Pancreas (tissue), 10 donors: ENCODE results near the gene LSM3. TPM values are rescaled to one million over a fixed set of nuclear protein-coding genes. Genes with fewer than 3 reads are reported as not detected.

Experiments
- ATAC-seq, 4 donors: fragments of 200-7000 bp; cut with Tn5 transposase; one replicate each; pipeline versions ENCODE4 v1.8.0 to v1.9.1; 2020; ENCODE audit warnings: mild to moderate bottlenecking in 4 of 4, moderate library complexity in 4 of 4
- DNase-seq, 6 donors: peaks; one replicate each; pipeline ENCODE4 v3.0.0-alpha.2; 2020
- FAIRE-seq: peaks from 2 replicates; lab custom pipeline; 2012; peaks lifted over from hg19 to GRCh38; lab: Jason Lieb, UNC
- H3K27ac ChIP-seq, 4 donors: fragments of 200-600 bp; sonication (generic); 1 replicate in 3 of 4; 2 replicates in 1 of 4; pipeline versions ENCODE4 v1.5.0 to v1.8.0; 2020
- H3K27me3 ChIP-seq, 4 donors: fragments of 200-600 bp; one replicate each; pipeline ENCODE4 v1.8.0; 2021
- H3K36me3 ChIP-seq, 3 donors: fragments of 200-600 bp; sonication (generic) in 1 of 3; one replicate each; pipeline versions ENCODE4 v1.5.0 to v1.8.0; 2020 to 2021
- H3K4me1 ChIP-seq, 3 donors: fragments of 200-600 bp; one replicate each; pipeline ENCODE4 v1.8.0; 2021
- H3K4me3 ChIP-seq, 4 donors: fragments of 200-600 bp; sonication (generic) in 2 of 4; one replicate each; pipeline versions ENCODE4 v1.5.0 to v1.8.0; 2020 to 2021
- H3K9me3 ChIP-seq, 4 donors: fragments of 200-600 bp; one replicate each; pipeline ENCODE4 v1.8.0; 2021
- CTCF ChIP-seq, 4 donors: fragments of 200-600 bp; sonication (generic) in 3 of 4; IDR thresholded peaks; one replicate each; pipeline versions ENCODE4 v1.5.0 to v1.8.0; 2021; ENCODE audit warnings: antibody characterized with exemption in 4 of 4
- WGBS, 2 donors: extraction: QIAGEN DNeasy Blood & Tissue Kit; methylation state at CpG; one replicate each; pipeline ENCODE4 v1.1.7; 2013; 5-methylcytosine and 5-hydroxymethylcytosine counted together
- intact Hi-C, 3 donors: fragments of 100-400 bp; cut with DNase I; formaldehyde crosslinking; loops; one replicate each; pipeline versions ENCODE4 v1.11.1 to v1.14.2; 2022
- polyA plus RNA-seq, 2 donors: library from polyadenylated mRNA; stranded (reverse); fragments of 200-250 nt; gene quantifications; one replicate each; pipeline ENCODE4 v1.2.3, GENCODE V29; 2013
- total RNA-seq, 6 donors: library from RNA; stranded (reverse); fragmentation: NEBNext Ultra II Directional in 4 of 6; extraction: Animal tissue kit (Norgen Biotek cat#: 25700) in 4 of 6; gene quantifications; one replicate each; pipeline versions ENCODE4 v1.2.1 to v1.2.4, GENCODE V29; 2021 to 2023
- donor health status: healthy with polysubstance abuse.
- donor health status: DM: no; HTN: no; CAD: no; lungs with moderate emphysema.
- donor health status: DM: no; HTN: no; CAD: no.
- donor health status: control.
- donor health status: control.
- donor health status: Bipolar disorder and iron deficiency.
- donor health status: DM: yes; HTN: yes; CAD: no.
- donor health status: DM: no; HTN: no; CAD: no.
- donor health status: DM: no; HTN: no; CAD: no.
- donor health status: DM: yes; HTN: yes; CAD: no.

LSM3 gene
- total and polyA plus RNA-seq, 8 donors, result 3.2 to 7.9 (median 4.3) TPM

GRCh38 chr3:14216257-14217048 is 37.8 kb downstream of the LSM3 start:
- Histone ChIP-seq H3K27ac (no peak overlapping the region), H3K4me3 (peak overlapping the region in 2 of 4 donors; percentile 4 to 20), H3K36me3 (no peaks in the 10 kb centered on the region), H3K27me3 (no peaks in the 10 kb centered on the region), H3K4me1 (no peaks in the 10 kb centered on the region), H3K9me3 (no peaks in the 10 kb centered on the region)
- ATAC-seq (peak in 3 of 4 donors; percentile 69 to 96 (median 81)), DNase-seq (peak in 2 of 6 donors; percentile 9 to 63), FAIRE-seq (no peak)
- intact Hi-C loops, result no loop called here
- peak in 1 of 4 donors; percentile 21 for TF ChIP-seq CTCF (IDR thresholded peaks at IDR 0.05)
- WGBS, 2 donors, result 8 to 47% methylated on average over 22 of the region's 22 CpGs

- ATAC-seq, result no peak
- no peaks in the 10 kb centered on the region for H3K27me3 ChIP-seq
- no peaks in the 10 kb centered on the region for H3K36me3 ChIP-seq
- no peak for DNase-seq
- no peak overlapping the region for H3K27ac ChIP-seq
- H3K4me3 ChIP-seq, result no peak overlapping the region
- no peaks in the 10 kb centered on the region for H3K4me1 ChIP-seq
- no peaks in the 10 kb centered on the region for H3K9me3 ChIP-seq
- intact Hi-C loops, result no loop called here
- no peak for FAIRE-seq
- TF ChIP-seq CTCF (IDR thresholded peaks at IDR 0.05), result no peak
Measured at GRCh38 chr3:14218355-14218754, 39.7 kb downstream of the LSM3 start.

- Histone ChIP-seq H3K27me3 (no peaks in the 10 kb centered on the region), H3K4me3 (no peak overlapping the region), H3K4me1 (no peaks in the 10 kb centered on the region), H3K36me3 (no peaks in the 10 kb centered on the region), H3K9me3 (no peaks in the 10 kb centered on the region), H3K27ac (no peak overlapping the region)
- TF ChIP-seq CTCF (IDR thresholded peaks at IDR 0.05), result no peak
- intact Hi-C loops, result no loop called here
- DNase-seq (no peak), FAIRE-seq (no peak), ATAC-seq (no peak)
- 81 to 82% methylated on average over 1 of the region's 1 CpG for WGBS, 2 donors
Measured at GRCh38 chr3:14220933-14221332, 42.3 kb downstream of the LSM3 start.

GRCh38 chr3:14221902-14222301 is 43.3 kb downstream of the LSM3 start:
- intact Hi-C loops, result no loop called here
- no peak for FAIRE-seq
- Histone ChIP-seq H3K4me1 (no peaks in the 10 kb centered on the region), H3K27ac (no peak overlapping the region), H3K9me3 (no peaks in the 10 kb centered on the region), H3K27me3 (no peaks in the 10 kb centered on the region), H3K36me3 (no peaks in the 10 kb centered on the region), H3K4me3 (no peak overlapping the region)
- TF ChIP-seq CTCF (IDR thresholded peaks at IDR 0.05), result no peak
- ATAC-seq, result no peak
- no peak for DNase-seq
- 78 to 87% methylated on average over 1 of the region's 1 CpG for WGBS, 2 donors

- intact Hi-C loops, result no loop called here
- no peak for ATAC-seq
- no peak for TF ChIP-seq CTCF (IDR thresholded peaks at IDR 0.05)
- Histone ChIP-seq H3K27me3 (no peaks in the 10 kb centered on the region), H3K9me3 (no peaks in the 10 kb centered on the region), H3K36me3 (no peaks in the 10 kb centered on the region), H3K27ac (no peak overlapping the region), H3K4me1 (no peaks in the 10 kb centered on the region), H3K4me3 (no peak overlapping the region)
- 51 to 60% methylated on average over 1 of the region's 1 CpG for WGBS, 2 donors
- FAIRE-seq, result no peak
- DNase-seq, result no peak
Measured at GRCh38 chr3:14222457-14222856, 43.8 kb downstream of the LSM3 start.
